Spleen (tissue), 7 donors: Measurements from ENCODE around the gene GFER.

Source experiments
- POLR2A ChIP-seq, 3 donors: fragments of 450-650 bp; IDR thresholded peaks; one replicate each; pipeline ENCODE4 v1.5.1; 2017; ENCODE audit warnings: antibody characterized with exemption in 3 of 3, mild to moderate bottlenecking in 1 of 3
- TF ChIP-seq, protein P1 (sequence below), 11 experiments: fragments of 200-600 bp in 7 of 11; fragments of 450-650 bp in 4 of 11; sonication (generic) in 4 of 11; IDR thresholded peaks in 8 of 11; conservative IDR thresholded peaks in 3 of 11; 1 replicate in 7 of 11; 2 replicates in 4 of 11; pipeline versions ENCODE4 v1.4.0 to v1.8.0; 2016 to 2021; ENCODE audit warnings: antibody characterized with exemption in 11 of 11, inconsistent platforms in 4 of 11, mild to moderate bottlenecking in 1 of 11
- donor health status: DM: no; HTN: no; CAD: no; lungs with moderate emphysema.
- donor health status: DM: no; HTN: no; CAD: no.
- donor health status: DM: no; HTN: no; CAD: no.

DNA sequence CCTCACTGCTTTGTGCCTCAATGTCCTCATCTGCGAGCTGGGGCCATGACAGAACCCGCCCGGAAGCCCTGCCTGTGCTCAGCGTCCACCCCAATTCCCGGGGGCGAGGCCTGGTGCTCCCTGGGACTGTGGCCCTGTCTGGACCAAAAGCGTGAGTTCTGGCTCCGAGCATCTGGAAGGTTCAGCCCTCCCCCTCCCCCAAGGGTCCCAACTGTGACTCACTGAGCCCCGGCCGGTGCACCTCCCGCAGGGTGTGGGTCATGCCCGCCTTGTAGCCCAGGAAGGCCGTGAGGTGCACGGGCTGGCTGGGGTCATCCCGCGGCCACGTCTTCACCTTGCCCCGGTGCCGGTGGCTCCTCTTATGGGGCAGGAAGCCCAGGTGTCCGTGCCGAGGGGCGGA is 30.3 kb upstream of the GFER start:
- TF ChIP-seq, protein P1, sequence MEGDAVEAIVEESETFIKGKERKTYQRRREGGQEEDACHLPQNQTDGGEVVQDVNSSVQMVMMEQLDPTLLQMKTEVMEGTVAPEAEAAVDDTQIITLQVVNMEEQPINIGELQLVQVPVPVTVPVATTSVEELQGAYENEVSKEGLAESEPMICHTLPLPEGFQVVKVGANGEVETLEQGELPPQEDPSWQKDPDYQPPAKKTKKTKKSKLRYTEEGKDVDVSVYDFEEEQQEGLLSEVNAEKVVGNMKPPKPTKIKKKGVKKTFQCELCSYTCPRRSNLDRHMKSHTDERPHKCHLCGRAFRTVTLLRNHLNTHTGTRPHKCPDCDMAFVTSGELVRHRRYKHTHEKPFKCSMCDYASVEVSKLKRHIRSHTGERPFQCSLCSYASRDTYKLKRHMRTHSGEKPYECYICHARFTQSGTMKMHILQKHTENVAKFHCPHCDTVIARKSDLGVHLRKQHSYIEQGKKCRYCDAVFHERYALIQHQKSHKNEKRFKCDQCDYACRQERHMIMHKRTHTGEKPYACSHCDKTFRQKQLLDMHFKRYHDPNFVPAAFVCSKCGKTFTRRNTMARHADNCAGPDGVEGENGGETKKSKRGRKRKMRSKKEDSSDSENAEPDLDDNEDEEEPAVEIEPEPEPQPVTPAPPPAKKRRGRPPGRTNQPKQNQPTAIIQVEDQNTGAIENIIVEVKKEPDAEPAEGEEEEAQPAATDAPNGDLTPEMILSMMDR (IDR thresholded peaks at IDR 0.05 in 8 of 11, conservative IDR thresholded peaks at IDR 0.05 in 3 of 11), result no peak
- no peak for TF ChIP-seq POLR2A (IDR thresholded peaks at IDR 0.05)
